HepG2 (cell line): ENCODE measurements around the gene LILRB3. TPM values are rescaled to one million over a fixed set of nuclear protein-coding genes. Genes with fewer than 3 reads are reported as not detected.

Experiments
- BATF2 ChIP-seq: sonication (generic); formaldehyde crosslinking; IDR thresholded peaks from 2 replicates; pipeline ENCODE4 v1.8.0; 2022; ENCODE audit warnings: mild to moderate bottlenecking, missing genetic modification reagents, moderate library complexity
- ETS1 ChIP-seq: sonication (generic); formaldehyde crosslinking; IDR thresholded peaks from 2 replicates; pipeline ENCODE4 v1.4.0; 2020; ENCODE audit warnings: missing genetic modification reagents
- HDAC6 ChIP-seq: fragments of 200-600 bp; sonication (generic); IDR thresholded peaks from 2 replicates; pipeline ENCODE4 v1.7.0; 2017; ENCODE audit warnings: mild to moderate bottlenecking, antibody characterized with exemption, low read length, low read depth
- HOXA3 ChIP-seq: sonication (generic); formaldehyde crosslinking; IDR thresholded peaks from 2 replicates; pipeline ENCODE4 v1.5.0; 2020; ENCODE audit warnings: missing genetic modification reagents
- NCOA5 ChIP-seq: sonication (generic); formaldehyde crosslinking; IDR thresholded peaks from 2 replicates; pipeline ENCODE4 v1.4.0; 2020; ENCODE audit warnings: missing genetic modification reagents
- NFIB ChIP-seq: sonication (generic); formaldehyde crosslinking; IDR thresholded peaks from 2 replicates; pipeline ENCODE4 v1.9.0; 2021; ENCODE audit warnings: missing genetic modification reagents, mild to moderate bottlenecking, borderline replicate concordance
- PRPF4 ChIP-seq: fragments of 200-400 bp; formaldehyde crosslinking; IDR thresholded peaks from 2 replicates; pipeline ENCODE4 v1.6.1; 2016; ENCODE audit warnings: low read length, low read depth; ENCODE audit not compliant: poor library complexity, severe bottlenecking
- RAD21 ChIP-seq: fragments of 450-650 bp; formaldehyde crosslinking; IDR thresholded peaks from 2 replicates; pipeline ENCODE4 v1.5.0; 2020; ENCODE audit warnings: mild to moderate bottlenecking
- TEAD2 ChIP-seq: sonication (generic); formaldehyde crosslinking; IDR thresholded peaks from 2 replicates; pipeline ENCODE4 v1.9.0; 2021; ENCODE audit warnings: missing genetic modification reagents
- ZBED4 ChIP-seq: sonication (generic); formaldehyde crosslinking; IDR thresholded peaks from 2 replicates; pipeline ENCODE4 v1.4.0; 2020; ENCODE audit warnings: missing genetic modification reagents, borderline replicate concordance
- ZEB1 ChIP-seq: IDR thresholded peaks from 2 replicates; pipeline ENCODE4 v1.6.1; 2012; ENCODE audit warnings: mild to moderate bottlenecking, low read depth, inconsistent platforms; ENCODE audit not compliant: insufficient replicate concordance
- ZNF101 ChIP-seq: sonication (generic); formaldehyde crosslinking; IDR thresholded peaks from 2 replicates; pipeline ENCODE4 v1.4.0; 2020; ENCODE audit warnings: mild to moderate bottlenecking, low read depth, missing genetic modification reagents, borderline replicate concordance
- ZNF180 ChIP-seq: sonication (generic); formaldehyde crosslinking; IDR thresholded peaks from 2 replicates; pipeline ENCODE4 v1.4.0; 2020; ENCODE audit warnings: low read depth, missing genetic modification reagents, borderline replicate concordance
- ZNF468 ChIP-seq: sonication (generic); formaldehyde crosslinking; IDR thresholded peaks from 2 replicates; pipeline ENCODE4 v1.8.0; 2022; ENCODE audit warnings: mild to moderate bottlenecking, moderate library complexity, missing genetic modification reagents
- ZSCAN31 ChIP-seq: sonication (generic); formaldehyde crosslinking; IDR thresholded peaks from 2 replicates; pipeline ENCODE4 v1.5.0; 2020; ENCODE audit warnings: low read depth, mild to moderate bottlenecking, missing genetic modification reagents
- polyA plus RNA-seq, 8 experiments: library from polyadenylated mRNA; depleted of rRNA in 3 of 8; stranded (reverse) in 7 of 8; unstranded in 1 of 8; fragments of >200 nt; fragmentation: Illumina TruSeq in 4 of 8; extraction: Trizol in 4 of 8; gene quantifications; 2 replicates each; pipeline versions ENCODE4 v1.2.1 to v1.2.3, GENCODE V29; 2011 to 2016; ENCODE audit warnings: low read depth in 4 of 8, missing spikeins in 1 of 8, mixed read lengths in 1 of 8; ENCODE audit not compliant: insufficient read depth in 1 of 8
- total RNA-seq, 5 experiments: library from RNA; depleted of rRNA; stranded (reverse); fragments of >200 nt; fragmentation: Illumina TruSeq; extraction: Trizol; gene quantifications; 2 replicates each; pipeline ENCODE4 v1.2.3, GENCODE V29; 2016; ENCODE audit warnings: low read depth in 1 of 5
- TF ChIP-seq, protein P1 (sequence below): sonication (generic); formaldehyde crosslinking; IDR thresholded peaks from 2 replicates; pipeline ENCODE4 v1.5.0; 2020; ENCODE audit warnings: mild to moderate bottlenecking, missing genetic modification reagents
- TF ChIP-seq, protein P2 (sequence below): sonication (generic); formaldehyde crosslinking; IDR thresholded peaks from 2 replicates; pipeline ENCODE4 v1.4.0; 2020; ENCODE audit warnings: missing genetic modification reagents
- TF ChIP-seq, protein P3 (sequence below): sonication (generic); formaldehyde crosslinking; IDR thresholded peaks from 2 replicates; pipeline ENCODE4 v1.5.0; 2020; ENCODE audit warnings: missing genetic modification reagents

The LILRB3 gene
- total and polyA plus RNA-seq, 2 of the 13 experiments (the other 11 are each of a cell fraction or from before 2014, with no cell fraction given), result 0.22 TPM; not detected in 1

DNA sequence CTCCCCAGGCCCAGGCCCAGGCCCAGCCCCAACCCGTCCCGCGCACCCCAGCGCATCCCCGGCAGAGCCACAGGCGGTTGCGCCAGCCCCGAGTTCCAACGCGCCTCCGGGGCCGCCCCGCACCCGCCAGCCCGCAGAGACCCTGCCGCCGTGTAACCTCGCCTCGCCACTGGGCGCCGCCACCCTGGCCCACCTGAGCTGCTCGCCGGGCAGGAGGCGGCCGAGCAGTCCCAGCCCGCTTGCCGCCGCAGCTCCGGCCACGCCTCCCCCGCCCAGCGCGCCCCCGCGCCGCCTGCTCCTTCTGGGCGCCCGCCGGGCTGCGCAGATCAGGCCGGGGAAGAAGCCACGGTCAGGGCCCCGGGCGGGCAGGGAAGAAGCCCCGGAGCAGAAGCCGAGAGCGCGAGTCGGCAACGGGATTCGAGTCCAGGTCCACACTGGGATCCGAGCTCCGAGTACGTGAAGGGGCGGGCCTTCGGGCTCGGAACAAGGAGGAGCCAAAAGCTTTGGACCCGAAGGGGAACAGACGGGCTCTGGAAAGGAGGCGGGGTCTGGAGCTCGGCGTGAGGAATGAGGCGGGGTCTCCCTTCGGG is 33.6 kb downstream of the LILRB3 start, which contains the start of gene MBOAT7 (continued):
- TF ChIP-seq, protein P1, sequence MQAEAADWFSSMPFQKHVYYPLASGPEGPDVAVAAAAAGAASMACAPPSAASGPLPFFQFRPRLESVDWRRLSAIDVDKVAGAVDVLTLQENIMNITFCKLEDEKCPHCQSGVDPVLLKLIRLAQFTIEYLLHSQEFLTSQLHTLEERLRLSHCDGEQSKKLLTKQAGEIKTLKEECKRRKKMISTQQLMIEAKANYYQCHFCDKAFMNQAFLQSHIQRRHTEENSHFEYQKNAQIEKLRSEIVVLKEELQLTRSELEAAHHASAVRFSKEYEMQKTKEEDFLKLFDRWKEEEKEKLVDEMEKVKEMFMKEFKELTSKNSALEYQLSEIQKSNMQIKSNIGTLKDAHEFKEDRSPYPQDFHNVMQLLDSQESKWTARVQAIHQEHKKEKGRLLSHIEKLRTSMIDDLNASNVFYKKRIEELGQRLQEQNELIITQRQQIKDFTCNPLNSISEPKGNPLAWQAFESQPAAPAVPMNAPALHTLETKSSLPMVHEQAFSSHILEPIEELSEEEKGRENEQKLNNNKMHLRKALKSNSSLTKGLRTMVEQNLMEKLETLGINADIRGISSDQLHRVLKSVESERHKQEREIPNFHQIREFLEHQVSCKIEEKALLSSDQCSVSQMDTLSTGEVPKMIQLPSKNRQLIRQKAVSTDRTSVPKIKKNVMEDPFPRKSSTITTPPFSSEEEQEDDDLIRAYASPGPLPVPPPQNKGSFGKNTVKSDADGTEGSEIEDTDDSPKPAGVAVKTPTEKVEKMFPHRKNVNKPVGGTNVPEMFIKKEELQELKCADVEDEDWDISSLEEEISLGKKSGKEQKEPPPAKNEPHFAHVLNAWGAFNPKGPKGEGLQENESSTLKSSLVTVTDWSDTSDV (CRISPR knock-in tag), result no peak
- peak; percentile 30; the same call in 1 of the 2 replicates for TF ChIP-seq ZNF180 (CRISPR knock-in tag)
- TF ChIP-seq ZEB1, result no peak
- TF ChIP-seq ZNF101, result no peak
- peak; percentile 34; the same call in 1 of the 2 replicates for TF ChIP-seq ZBED4 (CRISPR knock-in tag)
- no peak for TF ChIP-seq NCOA5 (CRISPR knock-in tag)
- no peak for TF ChIP-seq ZNF468 (CRISPR knock-in tag)
- no peak for TF ChIP-seq TEAD2 (CRISPR knock-in tag)
- no peak for TF ChIP-seq PRPF4
- no peak for TF ChIP-seq ETS1
- TF ChIP-seq, protein P2, sequence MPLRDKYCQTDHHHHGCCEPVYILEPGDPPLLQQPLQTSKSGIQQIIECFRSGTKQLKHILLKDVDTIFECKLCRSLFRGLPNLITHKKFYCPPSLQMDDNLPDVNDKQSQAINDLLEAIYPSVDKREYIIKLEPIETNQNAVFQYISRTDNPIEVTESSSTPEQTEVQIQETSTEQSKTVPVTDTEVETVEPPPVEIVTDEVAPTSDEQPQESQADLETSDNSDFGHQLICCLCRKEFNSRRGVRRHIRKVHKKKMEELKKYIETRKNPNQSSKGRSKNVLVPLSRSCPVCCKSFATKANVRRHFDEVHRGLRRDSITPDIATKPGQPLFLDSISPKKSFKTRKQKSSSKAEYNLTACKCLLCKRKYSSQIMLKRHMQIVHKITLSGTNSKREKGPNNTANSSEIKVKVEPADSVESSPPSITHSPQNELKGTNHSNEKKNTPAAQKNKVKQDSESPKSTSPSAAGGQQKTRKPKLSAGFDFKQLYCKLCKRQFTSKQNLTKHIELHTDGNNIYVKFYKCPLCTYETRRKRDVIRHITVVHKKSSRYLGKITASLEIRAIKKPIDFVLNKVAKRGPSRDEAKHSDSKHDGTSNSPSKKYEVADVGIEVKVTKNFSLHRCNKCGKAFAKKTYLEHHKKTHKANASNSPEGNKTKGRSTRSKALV (CRISPR knock-in tag), result 0 out of 2 replicates have a peak, but pooled peaks have one; percentile 20
- TF ChIP-seq, protein P3, sequence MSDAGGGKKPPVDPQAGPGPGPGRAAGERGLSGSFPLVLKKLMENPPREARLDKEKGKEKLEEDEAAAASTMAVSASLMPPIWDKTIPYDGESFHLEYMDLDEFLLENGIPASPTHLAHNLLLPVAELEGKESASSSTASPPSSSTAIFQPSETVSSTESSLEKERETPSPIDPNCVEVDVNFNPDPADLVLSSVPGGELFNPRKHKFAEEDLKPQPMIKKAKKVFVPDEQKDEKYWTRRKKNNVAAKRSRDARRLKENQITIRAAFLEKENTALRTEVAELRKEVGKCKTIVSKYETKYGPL (CRISPR knock-in tag), result no peak
- peak; percentile 61 for TF ChIP-seq HOXA3 (CRISPR knock-in tag)
- TF ChIP-seq BATF2 (CRISPR knock-in tag), result no peak
- no peak for TF ChIP-seq ZSCAN31
- no peak for TF ChIP-seq HDAC6
- peak; percentile 91 for TF ChIP-seq RAD21 (CRISPR knock-in tag)
- TF ChIP-seq NFIB (CRISPR knock-in tag), result no peak
